GM12892 (cell line): ENCODE results near the gene PREX1.

ENCODE experiments used
- POLR2A ChIP-seq: IDR thresholded peaks from 2 replicates; pipeline ENCODE4 v1.6.1; 2011; ENCODE audit warnings: low read depth, low read length, control low read depth
- POLR2AphosphoS5 ChIP-seq: IDR thresholded peaks from 2 replicates; pipeline ENCODE4 v1.6.1; 2011; ENCODE audit warnings: low read depth, low read length, control low read depth

DNA sequence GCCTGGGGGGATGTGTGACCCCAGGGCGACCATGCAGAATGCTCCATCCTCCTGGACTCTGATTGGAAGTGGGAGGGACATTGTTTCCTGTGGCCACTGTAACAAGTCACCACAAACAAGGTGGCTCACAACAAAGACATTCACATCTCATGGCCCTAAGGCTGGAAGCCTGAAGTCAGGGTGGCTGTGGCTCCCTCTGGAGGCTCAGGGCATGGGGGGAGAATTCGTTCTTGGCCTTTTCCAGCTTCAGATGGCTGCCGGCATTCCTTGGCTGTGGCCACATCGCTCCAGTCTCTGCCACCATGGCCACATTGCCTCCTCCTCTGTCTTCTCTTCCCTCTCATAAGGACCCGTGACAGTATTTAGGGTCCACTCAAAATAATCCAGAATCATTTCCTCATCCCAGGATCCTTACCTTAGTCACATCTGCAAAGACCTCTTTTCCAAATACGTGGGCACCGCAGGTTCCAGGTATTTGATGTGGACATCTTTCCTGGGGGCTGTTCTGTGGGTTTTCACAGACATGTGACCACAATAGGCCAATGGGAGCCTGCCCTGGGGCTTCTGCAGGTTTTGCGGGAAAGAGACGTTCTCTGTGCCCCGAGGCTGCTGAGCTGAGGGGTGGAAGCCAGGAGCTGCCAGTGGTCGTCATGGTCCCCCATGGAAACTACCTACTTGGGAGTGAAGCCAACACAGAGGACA, 249.3 kb downstream of the PREX1 start:
- TF ChIP-seq POLR2A (no peak), POLR2AphosphoS5 (no peak)
